HG02798 (cell line): ENCODE measurements around the gene SPIRE1.
"Not testable (repeated sequence)": the region's sequence is repeated elsewhere in the genome, so short reads cannot be mapped to it uniquely, and the experiment has no call there.

Experiments
- ATAC-seq: cut with Tn5 transposase; IDR thresholded peaks from one replicate; pipeline ENCODE4 v1.9.1; 2021; ENCODE audit warnings: mild to moderate bottlenecking; ENCODE audit not compliant: unreplicated experiment, poor library complexity

The SPIRE1 gene

GRCh38 chr18:12507007-12507406, 150.9 kb downstream of the SPIRE1 start:
- no peak for ATAC-seq

GRCh38 chr18:12500986-12501385, 156.9 kb downstream of the SPIRE1 start:
- no peak for ATAC-seq

- ATAC-seq = no peak
Measured at GRCh38 chr18:12497839-12498238, 160.1 kb downstream of the SPIRE1 start.

- ATAC-seq = no peak
Measured at GRCh38 chr18:12497296-12497695, 160.6 kb downstream of the SPIRE1 start.

- ATAC-seq = no peak
Measured at GRCh38 chr18:12492907-12493306, 165.0 kb downstream of the SPIRE1 start.

GRCh38 chr18:12491611-12492435, 166.1 kb downstream of the SPIRE1 start:
- no peak for ATAC-seq

- no peak for ATAC-seq
Measured at GRCh38 chr18:12485479-12486105, 172.3 kb downstream of the SPIRE1 start.

- not testable (repeated sequence) for ATAC-seq
Measured at GRCh38 chr18:12481915-12482314, 176.0 kb downstream of the SPIRE1 start.

- ATAC-seq = no peak
Measured at GRCh38 chr18:12479982-12480381, 177.9 kb downstream of the SPIRE1 start.

GRCh38 chr18:12479536-12479935, 178.4 kb downstream of the SPIRE1 start:
- no peak for ATAC-seq

- ATAC-seq = no peak
Measured at GRCh38 chr18:12478269-12479047, 179.4 kb downstream of the SPIRE1 start.

GRCh38 chr18:12477606-12478005, 180.3 kb downstream of the SPIRE1 start:
- no peak for ATAC-seq

- no peak for ATAC-seq
Measured at GRCh38 chr18:12476955-12477354, 181.0 kb downstream of the SPIRE1 start.

- ATAC-seq = no peak
Measured at GRCh38 chr18:12474876-12475275, 183.0 kb downstream of the SPIRE1 start.

GRCh38 chr18:12474146-12474545, 183.8 kb downstream of the SPIRE1 start:
- no peak for ATAC-seq

GRCh38 chr18:12470382-12471075, 187.4 kb downstream of the SPIRE1 start:
- ATAC-seq = no peak

GRCh38 chr18:12468445-12468844, 189.5 kb downstream of the SPIRE1 start:
- ATAC-seq = no peak

GRCh38 chr18:12464731-12465130, 193.2 kb downstream of the SPIRE1 start:
- no peak for ATAC-seq

GRCh38 chr18:12463191-12463590, 194.7 kb downstream of the SPIRE1 start:
- no peak for ATAC-seq

- ATAC-seq = no peak
Measured at GRCh38 chr18:12462242-12462641, 195.7 kb downstream of the SPIRE1 start.
